Limb (tissue), 2 donors: ENCODE data around the gene TMEM116.
"Not testable (repeated sequence)": the region's sequence is repeated elsewhere in the genome, so short reads cannot be mapped to it uniquely, and the experiment has no call there.

Source experiments
- DNase-seq, 2 donors: peaks; one replicate each; pipeline ENCODE4 v3.0.0-alpha.2; 2016; ENCODE audit errors: extremely low spot score in 2 of 2

TMEM116 gene

DNA sequence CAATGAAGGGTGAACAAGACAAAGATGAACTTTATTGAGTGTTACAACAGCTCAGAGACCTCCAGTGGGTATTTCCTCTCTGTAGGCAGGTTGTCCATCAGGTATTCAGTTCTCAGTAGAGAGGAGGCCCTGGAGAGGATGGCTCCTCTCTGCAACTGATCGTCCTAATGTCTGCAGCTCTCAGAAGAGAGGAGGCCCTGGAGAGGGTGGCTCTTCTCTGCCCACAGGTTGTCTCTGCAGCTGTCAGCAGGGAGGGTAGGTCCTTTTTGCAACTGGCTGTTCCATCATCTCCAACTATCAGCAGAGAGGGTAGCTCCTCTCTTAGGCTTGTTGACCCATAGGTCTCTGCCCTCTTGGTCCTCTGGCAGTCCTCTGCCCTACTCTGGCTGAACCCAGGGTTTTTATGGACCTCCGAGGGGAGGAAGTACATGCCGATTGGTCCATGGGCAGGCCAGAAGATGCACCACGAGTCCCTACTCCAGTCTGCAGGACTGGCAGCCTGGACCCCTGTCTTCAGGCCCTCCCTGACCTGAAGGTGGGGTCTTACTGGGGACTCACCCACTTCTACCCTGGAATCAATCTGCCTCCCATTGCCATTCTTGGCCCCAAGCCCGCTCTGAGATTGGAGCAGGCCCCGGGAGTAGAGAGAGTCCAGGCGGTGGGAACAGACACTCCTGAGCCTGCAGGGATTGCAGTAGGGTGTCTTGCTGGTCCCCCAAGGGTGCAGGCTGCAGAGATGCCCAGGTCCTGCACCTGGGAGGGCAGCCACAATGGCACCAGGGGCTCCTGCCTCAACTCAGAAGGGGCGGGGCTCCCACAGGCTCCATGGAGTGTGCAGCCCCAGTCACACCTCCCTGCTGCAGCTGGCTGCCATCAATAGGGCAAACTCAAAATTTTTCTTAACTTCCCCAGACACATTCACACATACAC, 2.3 kb downstream of the TMEM116 start:
- DNase-seq: no peak

DNA sequence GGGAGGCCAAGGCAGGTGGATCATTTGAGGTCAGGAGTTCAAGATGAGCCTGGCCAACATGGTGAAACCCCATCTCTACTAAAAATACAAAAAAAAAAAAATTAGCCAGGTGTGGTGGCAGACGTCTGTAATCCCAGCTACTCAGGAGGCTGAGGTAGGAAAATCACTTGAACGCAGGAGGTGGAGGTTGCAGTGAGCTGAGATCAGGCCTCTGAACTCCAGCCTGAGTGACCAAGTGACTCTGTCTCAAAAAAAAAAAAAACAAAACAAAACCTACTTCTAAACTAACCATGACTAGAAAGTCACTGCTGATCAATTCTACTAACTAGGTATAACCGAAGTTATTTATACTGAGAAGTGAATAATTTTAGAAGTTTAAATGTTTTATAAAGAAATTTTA, 3.4 kb downstream of the TMEM116 start:
- not testable (repeated sequence) for DNase-seq

DNA sequence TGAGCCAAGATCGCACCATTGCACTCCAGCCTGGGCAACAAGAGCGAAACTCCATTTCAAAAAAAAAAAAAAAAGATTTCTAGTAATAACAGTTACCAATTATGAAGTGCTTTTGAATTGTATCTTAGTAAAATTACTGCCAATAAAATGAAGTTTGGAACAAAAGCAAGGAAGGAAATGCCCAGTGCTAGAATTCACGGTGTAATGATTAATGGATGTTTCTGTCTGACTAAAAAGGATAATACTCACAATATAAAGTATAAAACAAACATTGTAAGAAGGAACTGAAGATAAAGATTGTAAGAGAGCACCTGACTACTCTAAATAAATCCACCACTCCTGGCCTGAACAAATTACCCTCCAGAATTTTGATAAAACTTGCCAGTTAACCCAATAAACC, 4.0 kb downstream of the TMEM116 start:
- DNase-seq: no peak

DNA sequence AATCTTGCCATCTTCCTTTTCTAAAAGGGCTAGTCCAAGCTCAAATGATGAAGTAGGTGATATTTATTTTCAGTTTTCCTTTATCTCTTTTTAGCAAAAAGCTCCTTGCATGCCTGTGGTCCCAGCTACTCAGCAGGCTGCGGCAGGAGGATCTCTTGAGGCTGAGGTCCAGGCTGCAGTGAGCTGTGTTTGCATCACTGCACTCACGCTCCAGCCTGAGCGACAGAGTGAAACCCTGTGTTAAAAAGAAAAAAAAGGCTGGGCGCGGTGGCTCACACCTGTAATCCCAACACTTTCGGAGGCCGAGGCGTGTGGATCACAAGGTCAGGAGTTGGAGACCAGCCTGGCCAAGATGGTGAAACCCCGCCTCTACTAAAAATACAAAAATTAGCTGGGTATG, 5.0 kb downstream of the TMEM116 start:
- no peak for DNase-seq

DNA sequence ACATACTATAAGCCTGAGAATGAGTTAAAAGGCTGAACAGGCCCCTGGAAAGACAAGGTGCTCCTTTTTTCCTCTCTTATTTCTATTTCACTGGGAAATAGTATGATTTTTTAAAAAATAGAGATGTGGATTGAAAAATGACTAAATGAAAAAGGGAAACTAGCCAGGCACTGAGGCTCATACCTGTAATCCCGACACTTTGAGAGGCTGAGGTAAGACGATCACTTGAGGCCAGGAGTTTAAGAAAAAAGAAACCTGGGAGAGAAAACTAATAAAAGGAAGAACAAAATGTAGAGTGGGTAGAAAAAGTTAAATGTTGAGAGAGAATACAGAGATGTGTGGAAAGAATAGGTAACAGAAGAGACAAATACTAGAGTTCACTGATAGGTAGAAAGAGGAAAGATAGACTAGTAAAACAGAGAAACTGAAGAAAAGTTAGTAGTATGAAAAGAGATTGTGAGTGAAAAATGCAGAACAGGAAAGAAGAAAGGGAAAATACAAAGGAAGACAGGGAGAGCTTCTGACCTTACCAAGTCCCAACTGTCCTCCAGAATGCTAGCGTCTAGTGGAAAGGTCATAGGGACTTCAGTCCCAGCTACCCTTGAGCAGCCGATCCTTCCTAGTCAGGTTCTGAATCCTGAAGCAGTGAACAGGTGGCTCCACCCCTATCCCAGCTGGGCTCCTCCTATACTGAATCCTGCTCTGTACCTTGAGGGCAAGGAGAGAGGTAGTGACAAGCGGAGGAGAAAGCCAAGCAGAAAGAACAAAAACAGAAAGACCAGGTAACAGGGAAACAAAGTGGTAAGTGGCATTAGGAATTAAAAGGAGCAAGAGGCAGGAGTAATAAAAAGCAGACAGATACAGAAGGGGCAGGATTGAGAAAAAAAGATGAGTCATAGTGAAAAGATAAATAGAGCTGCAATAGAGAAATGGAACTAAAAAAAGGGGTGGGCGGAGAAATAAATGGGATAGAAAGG, 7.3 kb downstream of the TMEM116 start:
- no peak for DNase-seq

DNA sequence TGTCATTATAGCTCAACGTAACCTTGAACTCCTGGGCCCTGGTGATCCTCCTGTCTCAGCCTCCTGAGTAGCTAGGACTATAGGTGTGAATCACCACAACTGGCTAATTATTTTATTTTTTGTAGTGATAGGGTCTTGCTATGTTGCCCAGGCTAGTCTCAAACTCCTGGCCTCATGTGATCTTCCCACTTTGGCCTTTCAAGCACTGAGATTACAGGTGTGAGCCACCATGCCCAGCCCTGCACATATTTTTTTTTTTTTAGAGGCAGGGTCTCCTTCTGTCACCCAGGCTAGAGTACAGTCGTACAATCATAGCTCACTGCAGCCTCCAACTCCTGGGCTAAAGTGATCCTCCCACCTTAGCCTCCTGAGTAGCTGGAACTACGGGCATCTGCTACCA, 8.9 kb downstream of the TMEM116 start:
- DNase-seq: no peak

DNA sequence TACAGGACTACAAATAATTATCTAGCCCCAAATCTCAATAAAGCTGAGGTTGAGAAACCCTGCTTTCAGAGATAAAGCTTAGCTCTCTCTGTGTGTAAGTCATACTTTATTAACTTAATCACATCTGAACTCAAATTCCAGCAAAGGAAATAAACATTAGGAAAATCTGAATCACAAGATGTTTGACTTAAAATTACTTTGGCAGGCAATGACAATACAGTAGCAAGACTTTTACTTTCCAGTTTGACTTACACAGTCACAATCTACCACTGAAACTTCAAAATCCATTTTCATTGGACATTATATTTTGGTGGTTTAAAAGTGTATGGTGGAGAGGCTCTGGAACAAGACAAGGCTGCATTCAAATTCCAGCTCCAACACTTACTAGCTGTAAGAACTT, 11.4 kb downstream of the TMEM116 start:
- DNase-seq: no peak

DNA sequence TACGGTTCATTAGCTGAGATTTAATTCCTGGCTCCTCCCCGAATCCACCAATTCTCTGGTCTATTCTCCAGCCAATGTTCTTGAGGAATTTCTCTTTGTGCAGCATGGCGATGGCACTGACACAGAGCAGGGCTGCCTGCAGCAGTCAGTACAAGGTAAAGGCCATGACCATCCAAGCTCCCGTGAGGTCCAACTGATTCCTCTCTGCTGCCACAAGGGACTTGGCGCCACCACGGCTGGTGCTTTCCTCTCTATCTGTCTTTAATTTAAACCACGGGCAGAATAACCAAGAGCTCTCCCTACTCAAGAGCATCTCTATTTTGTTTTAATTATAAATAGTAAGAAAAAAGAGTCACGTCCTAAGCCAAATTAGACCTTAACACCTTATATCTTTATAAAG, 12.1 kb downstream of the TMEM116 start:
- no peak for DNase-seq

DNA sequence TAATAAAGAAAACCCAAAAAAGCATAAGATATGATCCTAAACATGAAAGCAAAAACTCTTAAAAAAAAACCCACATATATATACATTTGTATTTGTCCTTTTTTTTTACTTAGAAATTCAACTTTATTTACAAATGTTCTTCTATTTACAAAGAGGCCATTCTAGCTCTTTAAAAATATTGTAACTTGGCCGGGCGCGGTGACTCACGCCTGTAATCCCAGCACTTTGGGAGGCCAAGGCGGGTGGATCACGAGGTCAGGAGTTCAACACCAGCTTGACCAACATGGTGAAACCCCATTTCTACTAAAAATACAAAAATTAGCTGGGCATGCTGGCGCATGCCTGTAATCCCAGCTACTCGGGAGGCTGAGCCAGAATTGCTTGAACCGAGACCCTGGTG, 13.8 kb downstream of the TMEM116 start:
- DNase-seq: not testable (repeated sequence)

DNA sequence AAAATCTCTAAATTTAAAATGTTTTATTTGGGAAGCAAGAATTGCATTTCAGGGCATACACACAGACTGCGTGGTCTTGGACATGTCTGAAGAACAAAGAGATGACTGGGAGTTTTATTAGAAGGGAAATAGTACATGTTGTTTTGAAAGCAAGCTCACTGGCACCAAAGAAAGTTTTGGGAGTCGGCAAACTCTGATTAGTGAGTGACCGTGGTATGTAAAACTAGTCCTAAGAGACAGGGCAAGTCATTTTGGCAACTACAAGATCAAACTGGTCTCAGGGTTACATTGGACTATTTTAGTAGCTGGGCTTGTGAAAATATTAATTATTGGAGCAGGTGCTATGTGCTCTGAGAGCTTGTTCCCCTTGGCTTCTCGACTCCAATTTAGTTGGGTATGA, 14.9 kb downstream of the TMEM116 start:
- DNase-seq: no peak

DNA sequence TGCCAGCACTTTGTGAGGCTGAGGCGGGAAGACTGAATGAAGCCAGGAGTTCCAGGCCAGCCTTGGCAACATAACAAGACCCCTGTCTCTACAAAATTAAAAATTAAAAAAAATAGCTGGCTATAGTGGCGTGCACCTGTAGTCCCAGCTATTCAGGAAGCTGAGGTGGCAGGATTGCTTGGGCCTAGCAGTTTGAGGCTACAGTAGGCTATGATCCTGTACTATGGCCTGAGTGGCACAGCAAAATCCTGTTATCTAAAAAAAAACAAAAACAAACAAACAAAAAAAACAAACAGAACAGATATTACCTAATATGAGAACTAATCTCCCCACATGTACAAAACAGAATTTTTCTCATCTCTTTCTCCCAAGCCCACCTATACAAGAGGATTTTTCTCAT, 15.7 kb downstream of the TMEM116 start:
- no peak for DNase-seq

DNA sequence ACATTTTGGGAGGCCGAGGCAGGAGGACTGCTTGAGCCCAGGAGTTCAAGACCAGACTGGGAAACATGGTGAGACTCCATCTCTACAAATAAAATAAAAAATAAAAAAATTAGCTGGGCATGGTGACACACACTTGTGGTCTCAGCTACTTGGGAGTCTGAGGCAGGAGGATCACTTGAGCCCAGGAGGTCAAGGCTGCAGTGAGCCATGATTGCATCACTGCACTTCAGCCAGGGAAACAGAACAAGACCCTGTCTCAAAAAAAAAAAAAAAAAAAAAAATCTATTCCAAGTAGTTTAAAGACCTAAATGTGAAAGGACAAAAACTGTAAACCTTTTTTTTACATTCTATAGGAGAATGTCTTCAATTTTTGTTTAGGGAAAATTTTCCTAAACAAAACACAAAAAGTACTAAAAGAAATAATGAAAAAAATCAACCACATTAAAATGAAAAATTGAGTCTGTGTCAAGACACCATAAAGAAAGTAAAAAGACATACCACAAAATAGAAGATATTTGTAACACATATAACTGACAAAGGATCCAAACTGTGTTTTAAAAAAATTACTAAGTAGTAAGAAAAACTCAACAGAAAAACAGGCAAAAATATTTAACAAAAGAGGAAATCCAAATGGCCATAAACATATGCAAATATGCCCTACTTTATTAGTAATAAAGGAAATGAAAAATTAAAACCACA, 17.0 kb downstream of the TMEM116 start:
- DNase-seq: no peak

DNA sequence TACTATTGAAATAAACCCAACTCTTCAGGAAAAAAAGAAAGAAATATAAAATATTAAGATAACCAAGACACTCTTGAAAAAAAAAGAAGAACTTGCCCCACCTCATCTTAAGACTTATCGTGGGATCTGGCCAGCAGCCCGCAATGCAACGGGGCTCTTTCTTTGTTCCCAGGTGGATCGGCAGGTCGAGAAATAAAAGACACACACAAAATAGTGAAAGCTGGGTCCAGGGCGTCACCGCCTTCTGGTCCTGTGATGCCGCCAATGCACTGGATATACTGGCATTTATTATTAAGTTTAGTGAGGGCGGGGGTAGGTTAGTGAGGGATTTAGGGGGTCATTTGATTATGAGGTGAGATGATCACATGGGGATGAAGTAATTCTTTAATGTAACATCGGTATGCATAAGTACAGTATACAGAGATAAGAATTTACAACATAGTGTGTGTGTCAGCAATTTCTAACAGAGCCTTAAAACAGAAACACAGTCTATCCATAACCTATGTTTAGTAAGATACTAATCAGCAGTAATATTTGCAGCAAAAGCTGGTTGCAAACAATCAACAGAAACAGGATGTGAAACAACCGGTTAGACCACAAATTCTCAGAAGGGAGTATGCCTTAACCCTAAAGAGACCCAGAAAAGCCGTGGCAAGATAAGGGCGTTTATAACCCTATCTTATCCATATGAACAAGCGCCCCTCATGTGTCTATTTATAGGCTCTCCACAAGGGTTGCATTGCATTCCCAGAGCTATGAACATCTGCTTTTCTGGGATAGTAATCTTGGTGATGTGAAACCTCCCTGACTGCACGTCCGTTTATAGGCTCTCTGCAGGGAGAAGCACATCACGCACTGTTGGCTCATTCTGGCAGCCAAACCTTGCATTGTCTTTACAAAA, 18.5 kb downstream of the TMEM116 start:
- not testable (repeated sequence) for DNase-seq

DNA sequence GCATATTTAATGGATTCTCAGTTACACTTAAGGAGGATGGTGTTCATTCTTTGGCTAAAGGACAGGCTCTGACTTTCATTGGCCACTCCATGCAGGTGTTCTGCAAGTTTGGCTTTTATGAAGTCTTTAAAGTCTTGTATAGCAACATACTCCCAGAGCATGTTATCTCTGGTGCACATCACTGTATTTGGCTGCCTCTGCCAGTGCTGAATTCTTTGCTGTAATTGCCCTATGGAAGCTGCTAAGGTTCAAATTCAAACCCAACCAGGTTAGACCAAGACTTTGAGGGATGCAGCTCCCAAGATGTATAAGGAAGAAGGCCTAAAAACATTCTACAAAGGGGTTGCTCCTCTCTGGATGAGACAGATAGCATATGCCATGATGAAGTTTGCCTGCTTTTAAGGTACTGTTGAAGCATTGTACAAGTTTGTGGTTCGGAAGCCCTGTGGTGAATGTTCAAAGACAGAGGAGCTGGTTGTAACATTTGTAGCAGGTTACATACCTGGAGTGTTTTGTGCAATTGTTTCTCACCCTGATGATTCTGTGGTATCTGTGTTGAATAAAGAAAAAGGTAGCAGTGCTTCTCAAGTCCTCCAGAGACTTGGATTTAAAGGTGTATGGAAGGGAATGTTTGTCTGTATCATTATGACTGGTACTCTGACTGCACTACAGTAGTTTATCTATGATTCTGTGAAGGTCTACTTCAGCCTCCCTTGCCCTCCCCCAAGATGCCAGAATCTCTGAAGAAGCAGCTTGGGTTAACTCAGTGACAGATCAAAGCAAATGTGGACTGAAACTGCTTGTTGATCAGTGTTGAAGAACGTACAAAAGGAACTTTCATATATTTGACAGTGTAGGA, 19.4 kb downstream of the TMEM116 start:
- DNase-seq: no peak

DNA sequence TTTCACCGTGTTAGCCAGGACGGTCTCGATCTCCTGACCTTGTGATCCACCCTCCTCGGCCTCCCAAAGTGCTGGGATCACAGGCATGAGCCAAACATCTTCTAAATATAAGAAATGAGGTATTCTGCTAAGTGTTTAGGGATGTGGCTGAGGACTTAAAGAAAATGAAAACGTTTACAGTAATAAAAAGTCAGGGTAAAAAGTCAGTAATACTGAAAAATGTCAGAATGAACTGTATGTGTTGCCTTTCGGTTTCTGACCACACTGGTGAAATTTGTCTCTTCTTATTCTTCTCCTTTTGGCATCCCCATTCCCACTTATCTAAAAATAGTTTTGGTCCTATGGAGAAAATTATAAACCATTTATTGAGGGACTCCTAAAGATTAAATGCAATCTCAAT, 20.5 kb downstream of the TMEM116 start:
- no peak for DNase-seq

DNA sequence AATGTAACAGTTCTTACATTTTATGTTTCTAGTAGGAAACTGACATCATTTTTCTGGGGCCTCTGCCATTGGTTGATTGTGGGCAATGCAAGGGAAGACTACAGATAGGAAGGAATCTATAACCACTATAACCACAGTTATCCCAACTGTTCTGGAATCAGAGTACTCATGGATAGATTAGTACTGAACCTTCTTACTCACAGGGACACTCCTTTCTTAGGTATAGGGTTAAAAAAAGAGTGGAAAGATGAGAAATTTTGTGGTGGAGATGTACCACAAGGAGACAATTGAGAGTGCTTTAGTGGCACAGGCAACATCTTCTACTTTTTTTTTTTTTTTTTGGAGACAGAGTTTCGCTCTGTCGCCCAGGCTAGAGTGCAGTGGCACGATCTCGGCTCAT, 21.0 kb downstream of the TMEM116 start:
- no peak for DNase-seq

DNA sequence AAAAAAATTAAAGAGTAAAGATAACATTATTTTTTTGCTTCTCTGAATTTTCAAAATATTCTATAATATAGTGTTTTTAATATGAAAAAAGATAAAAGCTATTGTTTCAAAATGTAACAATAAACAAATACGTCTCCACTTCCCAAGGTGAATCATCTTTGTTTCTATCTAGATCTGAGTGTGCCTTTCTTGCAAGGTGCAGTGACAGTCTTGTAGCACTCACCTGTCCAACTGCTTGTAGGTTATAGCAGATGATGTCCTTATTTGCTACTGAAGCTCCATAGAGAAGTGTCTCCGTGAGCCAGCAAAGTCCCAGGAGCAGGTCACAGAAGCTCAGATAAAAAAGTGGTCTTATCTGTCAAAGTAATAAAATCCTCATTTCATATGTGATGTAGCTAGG, 21.4 kb downstream of the TMEM116 start:
- DNase-seq: no peak

DNA sequence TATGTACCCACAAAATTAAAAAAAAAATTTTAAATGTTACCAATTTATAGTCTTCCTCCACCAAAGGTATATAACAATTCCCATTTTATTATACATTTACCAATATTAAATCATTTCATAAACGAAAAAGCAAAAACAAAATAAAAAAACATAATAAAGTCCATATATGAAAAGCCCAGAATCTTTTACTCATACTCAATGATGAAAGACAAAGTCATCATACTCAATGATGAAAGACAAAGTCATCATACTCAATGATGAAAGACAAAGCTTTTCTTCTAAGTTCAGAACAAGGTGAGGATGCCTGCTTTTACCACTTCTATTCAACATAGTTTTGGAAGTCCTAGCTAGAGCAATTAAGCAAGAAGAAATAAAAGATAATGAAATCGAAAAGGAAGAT, 28.1 kb downstream of the TMEM116 start:
- no peak for DNase-seq

DNA sequence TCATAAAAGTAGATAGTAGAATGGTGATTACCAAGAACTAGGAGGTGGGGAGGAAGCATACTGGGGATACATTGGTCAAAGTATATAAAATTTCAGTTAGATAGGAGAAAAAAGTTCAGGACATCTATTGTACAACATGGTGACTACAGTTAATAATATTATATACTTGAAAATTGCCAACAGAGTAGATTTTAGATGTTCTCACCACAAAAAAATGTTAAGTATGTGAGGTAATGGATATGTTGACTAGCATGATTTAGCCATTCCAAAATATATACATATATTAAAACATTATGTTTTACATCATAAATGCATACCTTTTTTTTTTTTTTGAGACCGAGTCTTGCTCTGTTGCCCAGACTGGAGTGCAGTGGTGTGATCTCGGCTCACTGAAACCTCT, 31.0 kb downstream of the TMEM116 start:
- no peak for DNase-seq

DNA sequence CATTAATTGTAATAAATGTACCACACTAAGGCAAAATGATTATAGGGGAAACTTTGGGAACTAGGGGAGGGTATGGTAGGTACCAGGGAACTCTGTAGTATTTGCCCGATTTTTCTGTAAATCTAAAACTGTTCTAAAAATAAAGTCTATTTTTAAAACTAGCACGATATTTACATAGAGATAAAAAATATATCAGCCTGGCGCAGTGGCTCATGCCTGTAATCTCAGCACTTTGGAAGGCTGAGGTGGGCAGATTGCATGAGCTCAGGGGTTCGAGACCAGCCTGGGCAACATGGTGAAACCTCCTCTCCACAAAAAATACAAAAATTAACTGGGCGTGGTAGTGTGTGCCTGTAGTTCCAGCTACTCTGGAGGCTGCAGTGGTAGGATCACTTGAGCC, 32.4 kb downstream of the TMEM116 start:
- DNase-seq: no peak
